Osteocyte (in vitro differentiated cells): Measurements from ENCODE around the gene CCDC13. TPM values are rescaled to one million over a fixed set of nuclear protein-coding genes. Genes with fewer than 3 reads are reported as not detected.

Experiments
- DNase-seq: peaks from one replicate; pipeline ENCODE4 v3.0.0; 2021; ENCODE audit warnings: mixed read lengths; ENCODE audit not compliant: unreplicated experiment; ENCODE audit errors: extremely low spot score
- H3K27ac Mint-ChIP-seq: one replicate; pipeline ENCODE4 v1.8.0; 2021; ENCODE audit warnings: mild to moderate bottlenecking, mixed read lengths; ENCODE audit not compliant: unreplicated experiment
- H3K27me3 Mint-ChIP-seq: one replicate; pipeline ENCODE4 v1.8.0; 2021; ENCODE audit warnings: mixed read lengths; ENCODE audit not compliant: unreplicated experiment
- H3K36me3 Mint-ChIP-seq: one replicate; pipeline ENCODE4 v1.8.0; 2021; ENCODE audit warnings: mixed read lengths; ENCODE audit not compliant: unreplicated experiment
- H3K4me1 Mint-ChIP-seq: one replicate; pipeline ENCODE4 v1.8.0; 2021; ENCODE audit warnings: mixed read lengths; ENCODE audit not compliant: unreplicated experiment
- H3K4me3 Mint-ChIP-seq: one replicate; pipeline ENCODE4 v1.8.0; 2021; ENCODE audit warnings: mild to moderate bottlenecking, moderate library complexity, mixed read lengths; ENCODE audit not compliant: unreplicated experiment
- H3K9me3 Mint-ChIP-seq: one replicate; pipeline ENCODE4 v1.8.0; 2021; ENCODE audit warnings: mixed read lengths; ENCODE audit not compliant: unreplicated experiment
- CTCF ChIP-seq: fragments of 200-600 bp; sonication (generic); IDR thresholded peaks from 2 replicates; pipeline ENCODE4 v1.5.0; 2021; ENCODE audit warnings: antibody characterized with exemption, mild to moderate bottlenecking, moderate library complexity
- total RNA-seq: library from RNA; stranded (reverse); gene quantifications from 2 replicates; pipeline ENCODE4 v1.2.1, GENCODE V29; 2021

Gene CCDC13
- total RNA-seq, 1 donor from 2014 or later: 0.30 TPM

GRCh38 chr3:42769477-42770131 lies 3.4 kb downstream of the CCDC13 start:
- H3K4me1 Mint-ChIP-seq: peaks cover 11% of the 10 kb centered on the region
- H3K27ac Mint-ChIP-seq: no peak overlapping the region
- no peak for TF ChIP-seq CTCF

GRCh38 chr3:42764561-42765295 lies 8.3 kb downstream of the CCDC13 start:
- peak; percentile 66 for DNase-seq
- Mint-ChIP-seq H3K4me1 (peaks cover 5% of the 10 kb centered on the region), H3K27ac (no peak overlapping the region), H3K27me3 (peaks cover 18% of the 10 kb centered on the region), H3K36me3 (no peaks in the 10 kb centered on the region), H3K9me3 (no peaks in the 10 kb centered on the region), H3K4me3 (no peak overlapping the region)
- TF ChIP-seq CTCF: no peak

More at GRCh38 chr3:42769477-42770131, 3.4 kb downstream of the CCDC13 start:
- peak; percentile 80 for DNase-seq
- Mint-ChIP-seq H3K27me3 (peaks cover 18% of the 10 kb centered on the region), H3K36me3 (no peaks in the 10 kb centered on the region), H3K4me3 (no peak overlapping the region), H3K9me3 (no peaks in the 10 kb centered on the region)

- Mint-ChIP-seq H3K9me3 (no peaks in the 10 kb centered on the region), H3K36me3 (no peaks in the 10 kb centered on the region), H3K27me3 (peaks cover 21% of the 10 kb centered on the region), H3K4me3 (no peak overlapping the region), H3K4me1 (peaks cover 5% of the 10 kb centered on the region), H3K27ac (no peak overlapping the region)
- TF ChIP-seq CTCF: no peak
- no peak for DNase-seq
Measured at GRCh38 chr3:42764115-42764514, 8.9 kb downstream of the CCDC13 start.

- DNase-seq: no peak
- TF ChIP-seq CTCF: no peak
- Mint-ChIP-seq H3K27me3 (peaks cover 32% of the 10 kb centered on the region), H3K27ac (no peak overlapping the region), H3K9me3 (no peaks in the 10 kb centered on the region), H3K4me1 (peaks cover 5% of the 10 kb centered on the region), H3K4me3 (no peak overlapping the region), H3K36me3 (no peaks in the 10 kb centered on the region)
Measured at GRCh38 chr3:42763021-42763420, 10.0 kb downstream of the CCDC13 start.

GRCh38 chr3:42762046-42762724 lies 10.9 kb downstream of the CCDC13 start:
- DNase-seq: peak; percentile 44
- H3K9me3 Mint-ChIP-seq: no peaks in the 10 kb centered on the region
- H3K27me3 Mint-ChIP-seq: peaks cover 32% of the 10 kb centered on the region
- no peak overlapping the region for H3K27ac Mint-ChIP-seq
- no peak for TF ChIP-seq CTCF
- peaks cover 5% of the 10 kb centered on the region for H3K4me1 Mint-ChIP-seq
- H3K36me3 Mint-ChIP-seq: no peaks in the 10 kb centered on the region
- H3K4me3 Mint-ChIP-seq: no peak overlapping the region
